Esophagus muscularis mucosa (tissue), 4 donors: ENCODE results near the gene PHLDA3.

Experiments
- CTCF ChIP-seq, 3 experiments: fragments of 200-600 bp in 2 of 3; fragments of 450-650 bp in 1 of 3; sonication (generic) in 2 of 3; IDR thresholded peaks; one replicate each; pipeline ENCODE4 v1.5.1; 2017 to 2019; ENCODE audit warnings: antibody characterized with exemption in 3 of 3, mild to moderate bottlenecking in 2 of 3, moderate library complexity in 1 of 3
- EP300 ChIP-seq: sonication (generic); formaldehyde crosslinking; IDR thresholded peaks from one replicate; pipeline ENCODE4 v1.6.1; 2017; ENCODE audit warnings: antibody characterized with exemption
- POLR2A ChIP-seq: fragments of 450-650 bp; IDR thresholded peaks from one replicate; pipeline ENCODE4 v1.6.1; 2017; ENCODE audit warnings: antibody characterized with exemption, moderate library complexity, mild to moderate bottlenecking, low read depth

GRCh38 chr1:201515895-201516294 is 46.9 kb upstream of the PHLDA3 start:
- TF ChIP-seq CTCF (IDR thresholded peaks at IDR 0.05) (no peak), POLR2A (no peak), EP300 (no peak)
